GM06990 (cell line): ENCODE results near the gene IFIT3.

Experiments
- DNase-seq: peaks from one replicate; pipeline ENCODE4 v3.0.0-alpha.2; 2011; ENCODE audit not compliant: insufficient read length; ENCODE audit errors: extremely low read depth
- H3K27me3 ChIP-seq: replicated peaks from 2 replicates; pipeline ENCODE4 v1.6.0; 2011; ENCODE audit warnings: low read length; ENCODE audit not compliant: control insufficient read depth, insufficient read depth
- H3K36me3 ChIP-seq: 2 replicates; pipeline ENCODE4 v1.5.1; 2011; ENCODE audit warnings: low read length; ENCODE audit not compliant: control insufficient read depth, insufficient read depth
- H3K4me3 ChIP-seq: replicated peaks from 2 replicates; pipeline ENCODE4 v1.5.1; 2011; ENCODE audit warnings: low read depth, mild to moderate bottlenecking, control low read depth, low read length
- CTCF ChIP-seq: IDR thresholded peaks from 2 replicates; pipeline ENCODE4 v1.5.1; 2011; ENCODE audit warnings: low read length, control low read depth, mild to moderate bottlenecking, inconsistent platforms; ENCODE audit not compliant: insufficient read depth, poor library complexity, severe bottlenecking

Gene IFIT3

GRCh38 chr10:89355394-89355931, 27.7 kb downstream of the IFIT3 start:
- H3K4me3 ChIP-seq, result no peak overlapping the region
- DNase-seq, result no peak
- no peaks in the 10 kb centered on the region for H3K36me3 ChIP-seq

GRCh38 chr10:89357096-89357495, 29.3 kb downstream of the IFIT3 start:
- no peak for DNase-seq
- TF ChIP-seq CTCF, result no peak
- H3K36me3 ChIP-seq, result no peaks in the 10 kb centered on the region
- H3K4me3 ChIP-seq, result no peak overlapping the region
- no peaks in the 10 kb centered on the region for H3K27me3 ChIP-seq

More at GRCh38 chr10:89355394-89355931, 27.7 kb downstream of the IFIT3 start:
- no peaks in the 10 kb centered on the region for H3K27me3 ChIP-seq
- TF ChIP-seq CTCF, result no peak

- no peak for DNase-seq
- no peak overlapping the region for H3K4me3 ChIP-seq
- H3K27me3 ChIP-seq, result no peaks in the 10 kb centered on the region
- no peak for TF ChIP-seq CTCF
- no peaks in the 10 kb centered on the region for H3K36me3 ChIP-seq
Observed at GRCh38 chr10:89357975-89358374, 30.2 kb downstream of the IFIT3 start.

GRCh38 chr10:89360157-89360556, 32.4 kb downstream of the IFIT3 start:
- no peak for DNase-seq
- TF ChIP-seq CTCF, result no peak
- Histone ChIP-seq H3K4me3 (no peak overlapping the region), H3K36me3 (no peaks in the 10 kb centered on the region), H3K27me3 (no peaks in the 10 kb centered on the region)

- Histone ChIP-seq H3K27me3 (no peaks in the 10 kb centered on the region), H3K4me3 (no peak overlapping the region), H3K36me3 (no peaks in the 10 kb centered on the region)
- no peak for TF ChIP-seq CTCF
- no peak for DNase-seq
Observed at GRCh38 chr10:89362929-89363328, 35.1 kb downstream of the IFIT3 start.
